GM21367 (cell line): ENCODE measurements around the gene PDP2.
"Not testable (repeated sequence)": the region's sequence is repeated elsewhere in the genome, so short reads cannot be mapped to it uniquely, and the experiment has no call there.

ENCODE experiments used
- ATAC-seq: cut with Tn5 transposase; IDR thresholded peaks from one replicate; pipeline ENCODE4 v1.9.1; 2021; ENCODE audit not compliant: unreplicated experiment

Gene PDP2

DNA sequence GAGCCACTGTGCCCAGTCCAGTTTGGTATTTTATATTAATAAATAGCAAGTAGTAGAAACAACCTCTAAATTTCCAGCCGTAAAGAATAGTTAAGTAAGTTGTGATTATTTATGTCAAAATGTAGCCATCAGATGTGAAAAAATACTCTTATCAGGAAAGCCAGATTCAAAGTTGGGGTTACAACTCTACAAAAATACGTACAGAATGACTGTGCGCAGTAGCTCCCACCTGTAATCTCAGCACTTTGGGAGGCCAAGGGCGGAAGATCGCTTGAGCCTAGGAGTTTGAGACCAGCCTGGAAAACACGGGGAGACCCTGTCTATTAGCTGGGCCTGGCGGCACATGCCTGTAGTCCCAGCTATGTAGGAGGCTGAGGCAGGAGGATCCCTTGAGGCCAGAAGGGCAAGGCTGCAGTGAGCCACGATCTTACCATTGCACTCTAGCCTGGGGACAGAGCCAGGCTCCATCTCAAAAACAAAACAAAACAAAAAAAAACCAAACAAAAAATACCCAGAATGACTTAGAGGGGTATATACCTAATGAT lies 1.7 kb downstream of the PDP2 start:
- ATAC-seq = no peak

DNA sequence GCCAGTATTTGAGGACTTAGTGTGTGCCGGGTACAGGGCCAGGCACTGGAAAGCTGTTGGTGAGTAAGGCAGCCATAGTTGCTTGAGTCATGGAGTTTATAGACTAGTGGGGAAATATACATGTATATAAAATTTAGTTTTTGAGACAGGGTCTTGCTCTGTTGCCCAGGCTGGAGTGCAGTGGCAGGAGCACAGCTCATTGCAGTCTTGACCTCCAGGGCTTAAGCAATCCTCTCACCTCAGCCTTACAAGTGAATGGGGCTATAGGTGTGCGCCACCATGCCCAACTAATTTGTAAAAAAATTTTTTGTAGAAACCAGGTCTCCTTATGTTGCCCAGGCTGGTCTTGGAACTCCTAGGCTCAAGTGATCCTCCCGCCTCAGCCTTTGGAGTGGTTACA lies 2.4 kb downstream of the PDP2 start:
- ATAC-seq = no peak

DNA sequence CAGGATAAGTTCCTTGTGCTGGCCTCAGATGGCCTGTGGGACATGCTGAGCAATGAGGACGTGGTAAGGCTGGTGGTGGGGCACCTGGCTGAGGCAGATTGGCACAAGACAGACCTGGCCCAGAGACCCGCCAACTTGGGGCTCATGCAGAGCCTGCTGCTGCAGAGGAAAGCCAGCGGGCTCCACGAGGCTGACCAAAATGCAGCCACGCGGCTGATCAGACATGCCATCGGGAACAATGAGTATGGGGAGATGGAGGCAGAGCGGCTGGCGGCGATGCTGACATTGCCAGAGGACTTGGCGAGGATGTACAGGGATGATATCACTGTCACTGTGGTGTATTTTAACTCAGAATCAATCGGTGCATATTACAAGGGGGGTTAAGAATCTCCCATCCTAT lies 5.2 kb downstream of the PDP2 start:
- ATAC-seq = no peak

DNA sequence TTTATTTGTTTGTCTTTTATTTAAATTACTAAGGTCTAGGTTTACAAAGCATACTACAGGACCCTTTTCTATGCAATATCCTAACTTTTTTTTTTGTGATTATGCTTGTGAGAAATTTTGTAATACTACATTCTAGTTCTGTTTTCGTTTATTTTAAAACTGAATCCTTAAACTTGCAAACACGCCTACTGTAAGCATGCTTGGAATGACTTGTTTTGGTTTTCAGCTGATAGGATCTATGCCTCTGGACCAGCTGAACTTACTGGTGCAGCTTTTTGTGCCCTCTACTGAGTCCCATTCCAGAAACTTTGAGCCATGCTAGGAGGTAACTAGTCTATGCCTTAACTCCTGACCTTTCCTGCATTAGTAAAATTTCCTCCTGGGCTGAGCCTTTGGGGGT lies 6.0 kb downstream of the PDP2 start:
- ATAC-seq = no peak

DNA sequence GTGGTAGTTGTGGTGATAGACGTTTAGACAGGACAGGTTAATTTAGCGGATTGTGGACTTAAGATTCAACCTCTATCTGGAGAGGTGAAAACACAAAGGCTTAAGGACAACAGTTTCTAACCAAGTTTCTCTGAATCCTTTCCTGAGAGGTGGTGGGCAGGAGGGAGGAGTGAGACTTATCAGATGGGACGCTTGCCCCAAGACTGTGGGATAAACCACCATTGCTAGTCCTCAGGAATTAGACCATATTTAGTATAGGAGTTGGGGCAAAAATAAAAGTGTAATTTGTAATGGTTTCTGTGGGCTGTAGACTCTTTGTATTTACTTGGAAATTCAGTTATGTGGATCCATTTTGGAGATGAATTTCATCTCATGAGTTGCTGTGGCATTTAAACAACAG lies 6.6 kb downstream of the PDP2 start:
- no peak for ATAC-seq

DNA sequence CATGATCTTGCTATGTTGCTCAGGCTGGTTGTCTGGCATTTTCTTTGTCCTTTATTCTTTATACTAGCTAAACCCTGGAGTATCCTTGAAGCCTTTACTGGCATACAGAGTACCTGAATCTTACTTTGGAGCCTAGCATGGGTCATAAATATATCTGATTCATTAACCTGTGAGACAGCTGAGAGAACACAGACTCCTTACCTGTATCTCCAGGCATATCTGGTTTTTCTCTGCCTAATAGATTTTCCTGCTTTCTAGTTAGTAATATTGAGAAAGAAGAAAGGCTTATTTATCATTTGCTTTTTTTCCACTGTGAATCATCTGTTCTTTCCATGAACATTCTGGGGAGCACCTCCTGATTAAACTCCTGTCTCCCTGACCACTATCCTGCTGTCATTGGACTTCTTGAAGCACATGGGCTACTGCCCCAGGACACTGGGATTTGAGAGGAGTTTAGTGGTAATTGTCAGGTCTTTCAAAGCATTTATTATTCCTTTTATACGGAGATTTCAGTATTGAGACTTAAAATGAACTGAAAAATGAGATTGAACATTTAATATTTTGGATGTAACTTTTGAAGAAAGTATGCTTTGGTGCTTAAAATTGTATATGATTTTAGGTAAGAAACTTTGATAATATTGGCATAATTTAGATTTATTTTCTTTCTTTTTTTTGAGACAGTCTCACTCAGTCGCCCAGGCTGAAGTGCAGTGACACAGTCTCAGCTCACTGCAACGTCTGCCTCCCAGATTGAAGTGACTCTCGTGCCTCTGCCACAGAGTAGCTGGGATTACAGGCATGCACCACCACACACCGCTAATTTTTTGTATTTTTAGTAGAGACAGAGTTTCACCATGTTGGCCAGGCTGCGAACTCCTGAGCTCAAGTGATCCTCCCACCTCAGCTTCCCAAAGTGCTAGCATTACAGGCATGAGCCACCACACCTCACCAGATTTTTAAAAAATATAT lies 8.6 kb downstream of the PDP2 start:
- no peak for ATAC-seq

DNA sequence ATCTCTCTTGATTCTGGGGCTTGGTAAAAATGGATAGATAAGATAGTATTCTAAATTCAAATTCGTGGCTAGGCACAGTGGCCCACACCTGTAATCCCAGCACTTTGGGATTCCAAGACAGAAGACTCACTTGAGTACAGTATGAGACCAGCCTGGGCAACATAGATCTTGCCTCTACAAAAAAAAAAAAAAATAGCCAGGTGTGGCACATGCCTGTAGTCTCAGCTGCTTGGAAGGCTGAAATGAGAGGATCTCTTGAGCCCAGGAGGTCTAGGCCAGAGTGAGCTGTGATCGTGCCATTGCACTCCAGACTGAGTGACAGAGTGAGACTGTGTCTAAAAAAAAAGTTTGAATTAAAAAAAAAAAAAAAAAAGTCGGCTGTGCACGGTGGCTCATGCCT lies 9.3 kb downstream of the PDP2 start:
- ATAC-seq = no peak

DNA sequence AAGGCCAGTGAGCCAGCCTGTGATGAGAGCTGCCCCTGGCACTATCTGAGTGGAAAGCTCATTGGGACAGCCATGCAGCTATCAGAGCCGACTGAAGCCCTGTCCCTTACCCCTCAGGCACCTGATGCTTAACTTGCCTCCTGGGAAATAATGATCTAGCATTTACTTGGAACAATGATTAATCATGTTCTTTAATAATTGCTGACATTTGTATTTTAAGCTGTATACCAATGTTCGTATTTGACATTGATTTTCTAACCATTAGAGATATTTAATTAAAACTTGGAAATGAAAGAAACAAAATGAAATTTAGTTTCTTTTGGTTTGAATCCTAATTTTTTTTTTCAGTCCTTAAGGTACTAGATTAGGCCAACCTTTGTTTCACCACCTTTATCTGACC lies 10.5 kb downstream of the PDP2 start:
- ATAC-seq = no peak

DNA sequence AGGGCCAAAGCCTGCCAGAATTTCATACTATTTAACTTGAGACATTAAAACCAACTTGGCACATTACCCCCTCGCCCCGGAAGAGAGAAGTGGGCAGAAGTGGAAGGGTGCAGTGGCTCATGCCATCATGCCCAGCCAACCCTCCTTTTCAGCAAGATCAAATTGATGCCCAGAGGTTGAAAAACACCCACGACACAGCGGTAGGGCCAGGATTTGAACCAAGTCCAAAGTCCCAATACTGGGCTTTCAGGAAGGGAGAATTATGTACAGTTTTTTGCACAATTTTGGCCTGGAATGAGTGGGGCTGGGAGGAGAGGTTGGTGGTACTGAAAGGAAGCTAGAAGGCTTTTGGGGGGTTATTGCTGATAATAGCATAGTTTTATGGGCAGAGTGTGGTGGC lies 11.0 kb downstream of the PDP2 start:
- ATAC-seq = no peak

DNA sequence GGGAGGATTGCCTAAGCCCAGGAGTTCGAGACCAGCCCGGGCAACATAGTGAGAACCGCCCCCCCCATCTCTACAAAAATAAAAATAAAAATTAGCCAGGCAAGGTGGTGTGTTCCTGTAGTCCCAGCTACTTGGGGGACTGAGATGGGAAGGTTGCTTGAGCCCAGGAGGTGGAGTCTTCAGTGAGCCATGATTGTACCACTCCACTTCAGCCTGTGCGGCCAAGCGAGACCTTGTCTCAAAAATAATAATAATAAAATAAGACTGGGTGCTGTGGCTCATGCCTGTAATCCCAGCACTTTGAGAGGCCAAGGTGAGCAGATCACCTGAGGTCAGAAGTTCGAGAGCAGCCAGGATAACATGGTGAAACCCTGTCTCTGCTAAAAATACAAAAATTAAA lies 11.5 kb downstream of the PDP2 start:
- ATAC-seq = no peak

DNA sequence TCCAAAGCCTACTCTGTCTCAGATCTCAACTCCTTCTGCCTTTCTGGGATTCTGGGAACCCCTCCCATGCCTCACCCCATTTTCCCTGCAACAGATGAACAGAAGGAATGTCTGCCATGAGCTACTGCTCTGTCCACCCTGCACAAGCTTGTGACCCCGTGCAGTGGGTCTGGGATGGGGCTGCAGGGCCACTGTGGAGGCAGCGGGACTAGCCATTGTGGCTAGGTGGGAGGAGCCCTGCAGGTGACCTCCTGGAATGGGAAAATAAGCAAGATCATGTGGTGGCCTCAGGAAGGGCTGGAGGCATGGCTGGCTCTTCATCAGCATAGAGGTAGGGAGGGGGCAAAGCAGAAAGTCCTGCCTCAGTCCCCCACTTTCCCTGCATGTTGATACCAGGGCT lies 13.7 kb downstream of the PDP2 start:
- no peak for ATAC-seq

DNA sequence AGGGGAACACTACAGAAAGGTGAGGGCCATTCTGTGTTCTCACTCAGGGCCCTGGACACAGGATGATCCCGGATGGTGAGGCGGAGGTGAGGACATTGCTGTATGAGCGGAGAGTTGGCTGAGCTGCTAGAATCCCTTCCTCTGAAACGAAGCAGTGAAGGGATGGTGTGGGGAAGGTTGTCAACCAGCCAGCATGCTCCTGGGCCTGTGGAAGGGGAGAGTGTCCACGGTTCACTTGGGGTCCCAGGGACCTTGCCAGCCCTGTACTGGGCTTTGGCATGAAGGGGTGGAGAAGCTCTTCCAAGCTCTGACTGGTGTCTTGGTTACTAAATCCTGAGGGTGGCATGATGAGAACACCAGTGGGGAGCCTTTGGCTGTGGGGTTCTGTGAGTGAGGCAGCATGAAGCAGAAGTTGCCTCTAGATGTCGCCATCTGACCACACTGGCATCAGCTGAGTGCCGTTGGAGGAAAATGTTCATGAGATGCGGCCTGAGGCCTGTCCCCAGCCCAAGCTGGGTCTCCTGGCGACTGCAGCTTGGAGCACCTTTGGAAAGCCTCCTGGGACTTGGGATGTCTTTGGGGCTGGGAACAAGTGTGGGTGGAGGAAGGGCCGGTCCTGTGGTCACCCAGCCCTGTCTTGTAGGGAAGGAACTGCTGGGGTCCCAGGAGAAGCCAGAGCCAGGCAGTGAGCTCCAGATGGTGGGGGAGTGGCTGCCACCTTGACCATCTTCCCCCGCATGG lies 14.8 kb downstream of the PDP2 start:
- no peak for ATAC-seq

DNA sequence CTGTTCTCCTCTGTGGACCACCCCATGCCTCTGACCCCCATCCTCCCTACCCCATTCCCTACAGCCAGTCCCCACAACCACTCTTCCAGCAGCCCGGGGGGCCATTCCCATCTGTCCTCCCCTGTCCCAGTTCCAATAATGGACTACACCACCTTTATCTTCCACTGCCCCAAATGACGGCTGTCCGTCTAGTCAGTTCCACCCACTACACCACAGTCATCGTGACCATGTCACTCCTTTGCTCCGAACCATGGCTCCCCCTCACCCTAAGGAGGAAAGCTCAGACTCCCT lies 15.3 kb downstream of the PDP2 start:
- ATAC-seq = no peak

DNA sequence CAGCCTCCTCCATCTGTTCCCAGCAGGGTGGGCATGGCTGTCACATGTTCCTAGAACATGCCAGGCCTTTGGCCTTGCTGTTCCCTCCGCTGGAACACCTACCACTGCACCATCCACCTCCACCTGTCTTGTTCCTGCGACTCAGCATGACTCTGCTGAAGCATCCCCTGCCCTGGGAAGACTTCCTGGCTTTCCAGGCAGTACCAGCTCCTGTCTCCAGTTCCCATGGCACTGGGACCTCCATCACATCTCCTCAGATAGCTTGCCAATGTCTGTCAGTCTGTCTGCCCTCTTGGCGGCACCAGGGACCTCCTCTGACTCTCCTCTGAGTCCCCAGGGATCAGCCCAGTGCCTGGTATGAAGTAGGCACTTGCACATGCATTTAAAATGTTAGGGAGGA lies 15.7 kb downstream of the PDP2 start:
- no peak for ATAC-seq

DNA sequence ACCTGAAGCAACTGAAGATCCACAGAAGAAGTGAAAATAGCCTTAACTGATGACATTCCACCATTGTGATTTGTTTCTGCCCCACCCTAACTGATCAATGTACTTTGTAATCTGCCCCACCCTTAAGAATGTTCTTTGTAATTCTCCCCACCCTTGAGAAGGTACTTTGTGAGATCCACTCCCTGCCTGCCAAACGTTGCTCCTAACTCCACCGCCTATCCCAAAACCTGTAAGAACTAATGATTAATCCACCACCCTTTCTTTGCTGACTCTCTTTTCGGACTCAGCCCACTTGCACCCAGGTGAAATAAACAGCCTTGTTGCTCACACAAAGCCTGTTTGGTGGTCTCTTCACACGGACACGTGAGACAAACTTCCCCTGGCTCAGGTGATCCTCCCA lies 16.4 kb downstream of the PDP2 start:
- ATAC-seq = not testable (repeated sequence)

DNA sequence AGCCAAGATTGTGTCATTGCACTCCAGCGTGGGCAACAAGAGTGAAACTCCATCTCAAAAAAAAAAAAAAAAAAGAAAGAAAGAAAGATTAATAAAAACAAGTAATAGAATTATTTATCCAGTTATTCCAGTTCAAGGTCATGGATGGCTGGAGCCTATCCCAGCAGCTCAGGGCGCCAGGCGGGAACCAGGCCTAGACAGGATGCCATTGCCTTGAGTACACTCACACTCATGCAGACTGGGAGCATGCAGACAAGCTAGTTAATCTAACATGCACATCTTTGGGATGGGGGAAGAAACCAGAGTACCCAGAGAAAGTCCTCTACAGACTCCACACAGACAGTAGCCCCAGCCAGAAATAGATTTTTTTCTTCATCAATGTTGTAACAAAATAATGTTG lies 17.9 kb downstream of the PDP2 start:
- ATAC-seq = no peak

DNA sequence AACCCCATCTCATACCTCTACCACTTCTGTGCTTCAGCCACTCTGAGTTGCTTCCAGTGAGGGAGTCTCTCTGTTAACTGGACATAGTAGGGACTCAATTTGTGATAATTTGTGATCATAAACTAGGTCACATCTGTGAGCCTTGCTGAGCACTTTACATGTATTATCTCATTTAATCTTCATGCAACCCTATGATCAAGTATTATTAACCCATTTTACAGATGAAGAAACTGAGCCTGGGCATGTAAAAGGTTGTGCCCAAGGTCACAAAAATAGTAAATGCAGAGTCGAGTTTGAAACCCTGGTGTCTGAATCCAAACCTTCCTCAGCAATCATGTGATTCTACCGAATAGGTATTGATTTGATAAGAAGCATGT lies 18.6 kb downstream of the PDP2 start:
- ATAC-seq = no peak

DNA sequence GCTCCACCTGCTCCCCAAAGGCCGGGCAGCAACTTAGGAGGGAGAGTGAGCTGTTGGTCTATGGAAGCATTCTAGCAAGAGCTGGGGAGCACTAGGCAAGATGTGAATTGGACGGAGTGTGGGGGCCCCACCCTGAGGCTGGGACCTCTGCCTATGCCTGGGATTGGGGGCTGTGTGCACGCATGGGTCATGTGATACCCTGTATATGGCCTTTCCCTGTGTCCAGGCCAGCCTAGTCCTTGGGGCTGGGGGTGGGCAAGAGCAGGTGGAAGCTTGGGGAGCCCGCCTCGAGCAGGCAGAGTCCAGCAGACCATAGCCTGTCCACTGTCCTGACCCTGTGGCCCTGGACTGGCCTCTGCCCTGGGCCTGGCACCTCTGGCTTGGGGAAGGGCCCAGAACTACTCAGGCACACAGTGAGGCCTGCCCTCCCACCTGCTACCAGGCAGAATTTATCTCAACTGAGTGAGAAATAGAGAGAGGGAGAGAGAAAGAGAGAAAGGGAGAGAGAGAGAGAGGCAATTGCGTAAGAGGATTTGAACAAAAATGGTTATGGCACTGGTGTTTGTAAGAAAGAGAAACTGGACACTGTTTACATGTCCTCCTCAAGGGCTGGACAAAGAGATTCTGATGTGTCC lies 19.1 kb downstream of the PDP2 start:
- ATAC-seq = no peak

DNA sequence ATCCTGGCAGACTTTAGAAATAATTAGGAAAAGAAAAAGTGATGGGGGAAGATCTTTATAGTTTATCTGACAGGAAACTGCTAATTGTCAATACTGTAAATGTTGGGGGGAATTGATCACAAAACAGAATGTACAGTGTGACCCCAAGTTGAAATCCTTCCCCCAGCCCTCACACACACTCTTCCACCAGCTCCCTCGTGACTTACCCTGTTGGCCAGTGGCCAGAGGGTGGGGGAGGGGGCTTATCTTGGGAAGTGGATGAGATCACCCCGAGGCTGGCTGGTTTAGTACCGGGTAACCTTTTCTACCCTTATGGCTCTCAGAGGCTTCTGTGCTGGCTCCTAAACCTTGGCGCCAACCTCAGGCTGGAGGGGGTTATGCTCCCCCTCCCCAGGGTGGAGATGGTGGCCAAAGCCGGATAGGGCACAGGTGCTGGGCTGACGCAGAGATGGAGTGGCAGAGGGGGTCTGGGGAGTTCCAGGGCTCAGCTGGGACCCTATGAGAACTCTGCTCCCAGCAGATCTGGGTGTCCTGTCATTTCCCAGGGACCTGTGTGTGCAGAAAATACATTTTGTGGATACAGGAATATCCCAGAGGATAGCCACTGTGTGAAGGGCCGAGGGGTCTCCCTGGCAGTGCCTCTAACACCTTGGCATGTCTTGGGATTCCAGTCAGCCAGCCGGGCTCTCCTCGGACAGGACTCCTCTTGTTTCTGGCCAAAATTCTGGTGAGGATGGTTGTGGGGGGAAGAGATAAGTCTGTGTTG lies 19.8 kb downstream of the PDP2 start:
- ATAC-seq = no peak

DNA sequence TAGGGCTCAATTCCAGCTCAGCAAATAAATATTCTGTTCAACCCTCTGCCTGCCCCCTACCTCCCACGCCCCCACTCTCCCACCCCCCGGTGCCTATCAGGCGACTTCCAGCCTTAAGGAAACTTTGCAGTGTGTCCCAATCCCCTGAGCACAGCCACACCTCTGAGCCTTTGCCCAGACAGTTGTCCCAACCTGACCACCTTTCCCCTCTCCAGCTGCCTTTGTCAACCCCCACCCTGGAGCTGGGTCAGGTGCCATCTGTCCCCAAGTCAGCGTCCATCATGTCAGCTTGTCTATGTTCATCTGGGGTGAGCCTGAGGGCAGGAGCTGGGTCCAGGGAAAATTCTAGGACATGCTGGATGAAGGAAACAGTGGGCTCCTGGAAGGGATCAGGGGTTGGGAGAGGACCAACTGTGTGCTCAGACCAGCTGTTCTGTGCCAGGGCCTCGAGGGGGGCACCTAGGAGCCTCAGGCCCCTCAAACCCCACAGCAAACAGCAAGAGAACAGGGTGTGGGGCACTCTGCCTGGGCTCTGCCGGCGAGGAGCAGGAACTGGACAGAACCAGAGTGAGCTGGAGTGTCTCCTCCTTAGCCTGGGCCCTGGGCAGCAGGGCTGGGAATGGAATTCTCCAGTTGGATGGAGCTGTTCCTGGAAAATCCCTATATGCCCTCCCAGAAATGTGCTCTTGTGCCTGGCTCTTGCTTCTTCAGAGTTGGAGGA lies 20.6 kb downstream of the PDP2 start:
- ATAC-seq = no peak
